Smooth muscle cell (in vitro differentiated cells): Measurements from ENCODE around the gene TMEM95. TPM values are rescaled to one million over a fixed set of nuclear protein-coding genes. Genes with fewer than 3 reads are reported as not detected.

Experiments
- DNase-seq: peaks from one replicate; lab custom pipeline; 2025; ENCODE audit not compliant: unreplicated experiment; lab: John Stamatoyannopoulos, UW
- H2AFZ ChIP-seq: fragments of 200-600 bp; sonication (generic); 2 replicates; pipeline ENCODE4 v1.6.0; 2016; ENCODE audit warnings: antibody characterized with exemption, low read depth, mild to moderate bottlenecking
- H3F3A ChIP-seq: fragments of 200-600 bp; sonication (generic); 2 replicates; pipeline ENCODE4 v1.6.0; 2017; ENCODE audit warnings: antibody characterized with exemption, low read depth
- H3K27ac ChIP-seq: fragments of 200-600 bp; sonication (generic); 2 replicates; pipeline ENCODE4 v1.5.1; 2016; ENCODE audit warnings: low read depth, mild to moderate bottlenecking
- H3K27me3 ChIP-seq: fragments of 200-600 bp; sonication (generic); 2 replicates; pipeline ENCODE4 v1.6.1; 2016; ENCODE audit warnings: low read depth, mild to moderate bottlenecking
- H3K36me3 ChIP-seq: fragments of 200-600 bp; sonication (generic); 2 replicates; pipeline ENCODE4 v1.5.1; 2016; ENCODE audit warnings: low read depth
- H3K4me1 ChIP-seq: fragments of 200-600 bp; sonication (generic); 2 replicates; pipeline ENCODE4 v1.5.1; 2016; ENCODE audit warnings: low read depth
- H3K4me2 ChIP-seq: fragments of 200-600 bp; sonication (generic); 2 replicates; pipeline ENCODE4 v1.6.0; 2016; ENCODE audit warnings: mild to moderate bottlenecking
- H3K4me3 ChIP-seq: fragments of 200-600 bp; sonication (generic); 2 replicates; pipeline ENCODE4 v1.5.1; 2016; ENCODE audit warnings: mild to moderate bottlenecking
- H3K79me2 ChIP-seq: fragments of 200-600 bp; sonication (generic); 2 replicates; pipeline ENCODE4 v1.6.0; 2016; ENCODE audit warnings: low read depth, mild to moderate bottlenecking
- H3K9ac ChIP-seq: fragments of 200-600 bp; sonication (generic); 2 replicates; pipeline ENCODE4 v1.6.0; 2016; ENCODE audit warnings: low read depth
- H3K9me3 ChIP-seq: fragments of 200-600 bp; sonication (generic); replicated peaks from 2 replicates; pipeline ENCODE4 v1.5.1; 2016; ENCODE audit warnings: low read depth
- H4K20me1 ChIP-seq: fragments of 200-600 bp; sonication (generic); 2 replicates; pipeline ENCODE4 v1.6.0; 2016; ENCODE audit warnings: low read depth
- CTCF ChIP-seq: fragments of 200-600 bp; sonication (generic); IDR thresholded peaks from 2 replicates; pipeline ENCODE4 v1.5.1; 2017; ENCODE audit warnings: borderline replicate concordance, mild to moderate bottlenecking, antibody characterized with exemption; ENCODE audit not compliant: insufficient read depth, poor library complexity, severe bottlenecking
- WGBS: methylation state at CpG from one replicate; pipeline ENCODE4 v1.1.7; 2016; ENCODE audit warnings: low lambda C conversion rate; 5-methylcytosine and 5-hydroxymethylcytosine counted together
- polyA plus RNA-seq: library from polyadenylated mRNA; unstranded; fragments of >200 nt; fragmentation: Nextera tagmentation; extraction: Ambion mirVana; gene quantifications from 2 replicates; pipeline ENCODE4 v1.2.1, GENCODE V29; 2016
- total RNA-seq: library from RNA; depleted of rRNA; stranded (reverse); fragments of >200 nt; gene quantifications from 2 replicates; pipeline ENCODE4 v1.2.3, GENCODE V29; 2014

Gene TMEM95
- total and polyA plus RNA-seq, 2 experiments from 2014 or later: not detected

GRCh38 chr17:7312432-7313087 is 42.4 kb upstream of the TMEM95 start:
- Histone ChIP-seq H3K4me1 (peaks cover 16% of the 10 kb centered on the region), H3K4me2 (no peak overlapping the region), H3K9ac (no peak overlapping the region), H3F3A (peaks cover 51% of the 10 kb centered on the region), H2AFZ (no peak overlapping the region), H3K9me3 (no peaks in the 10 kb centered on the region), H3K36me3 (peaks cover 4% of the 10 kb centered on the region), H3K27ac (no peak overlapping the region), H3K27me3 (no peaks in the 10 kb centered on the region), H3K4me3 (no peak overlapping the region), H3K79me2 (peaks cover 65% of the 10 kb centered on the region), H4K20me1 (peaks cover 70% of the 10 kb centered on the region)
- no peak for DNase-seq
- 90% methylated on average over 7 of the region's 7 CpGs for WGBS
- no peak for TF ChIP-seq CTCF

GRCh38 chr17:7313088-7313889 is 41.7 kb upstream of the TMEM95 start:
- WGBS: 94% methylated on average over 7 of the region's 7 CpGs
- Histone ChIP-seq H3K79me2 (peaks cover 58% of the 10 kb centered on the region), H2AFZ (no peak overlapping the region), H3K4me1 (peaks cover 16% of the 10 kb centered on the region), H3K27me3 (no peaks in the 10 kb centered on the region), H3K27ac (peak overlapping the region; percentile 63), H3K9me3 (no peaks in the 10 kb centered on the region), H3K4me3 (no peak overlapping the region), H3K9ac (no peak overlapping the region), H4K20me1 (peaks cover 66% of the 10 kb centered on the region), H3F3A (peaks cover 49% of the 10 kb centered on the region), H3K4me2 (peak overlapping the region; percentile 98), H3K36me3 (peaks cover 4% of the 10 kb centered on the region)
- TF ChIP-seq CTCF: no peak
- no peak for DNase-seq

GRCh38 chr17:7313890-7314718 is 40.9 kb upstream of the TMEM95 start:
- Histone ChIP-seq H3K27me3 (no peaks in the 10 kb centered on the region), H4K20me1 (peaks cover 57% of the 10 kb centered on the region), H3K27ac (peak overlapping the region; percentile 63), H3K4me3 (peak overlapping the region; percentile 79), H3K4me1 (peaks cover 15% of the 10 kb centered on the region), H3K9ac (peak overlapping the region; percentile 56), H3F3A (peaks cover 47% of the 10 kb centered on the region), H3K36me3 (peaks cover 4% of the 10 kb centered on the region), H3K4me2 (peak overlapping the region; percentile 98), H3K79me2 (peaks cover 50% of the 10 kb centered on the region), H2AFZ (no peak overlapping the region), H3K9me3 (no peaks in the 10 kb centered on the region)
- 49% methylated on average over 9 of the region's 9 CpGs for WGBS
- no peak for TF ChIP-seq CTCF
- DNase-seq: no peak
